Skeletal muscle tissue (tissue), 4 donors: ENCODE results near the gene ADGB. TPM values are rescaled to one million over a fixed set of nuclear protein-coding genes. Genes with fewer than 3 reads are reported as not detected.

ENCODE experiments used
- H3K27ac ChIP-seq: one replicate; pipeline ENCODE4 v1.7.0; 2013; ENCODE audit warnings: mild to moderate bottlenecking, low read depth, low read length, inconsistent platforms
- H3K27me3 ChIP-seq, 3 donors: one replicate each; pipeline ENCODE4 v1.7.0; 2013; ENCODE audit warnings: low read length in 3 of 3; ENCODE audit not compliant: control insufficient read depth in 3 of 3, insufficient read depth in 3 of 3
- H3K36me3 ChIP-seq, 3 donors: one replicate each; pipeline ENCODE4 v1.7.0; 2013; ENCODE audit warnings: low read length in 3 of 3; ENCODE audit not compliant: control insufficient read depth in 3 of 3, insufficient read depth in 3 of 3
- H3K4me1 ChIP-seq, 3 donors: one replicate each; pipeline ENCODE4 v1.7.0; 2013; ENCODE audit warnings: low read length in 3 of 3, mild to moderate bottlenecking in 3 of 3; ENCODE audit not compliant: control insufficient read depth in 3 of 3, insufficient read depth in 3 of 3
- H3K4me3 ChIP-seq, 3 donors: one replicate each; pipeline ENCODE4 v1.7.0; 2013; ENCODE audit warnings: low read length in 3 of 3
- H3K9ac ChIP-seq, 3 donors: one replicate each; pipeline ENCODE4 v1.7.0; 2013; ENCODE audit warnings: low read length in 3 of 3, mild to moderate bottlenecking in 3 of 3, moderate library complexity in 2 of 3, low read depth in 1 of 3
- H3K9me3 ChIP-seq, 3 donors: one replicate each; pipeline ENCODE4 v1.7.0; 2013; ENCODE audit warnings: low read length in 3 of 3; ENCODE audit not compliant: control insufficient read depth in 3 of 3
- total RNA-seq: library from RNA; depleted of rRNA; stranded (reverse); fragments of >200 nt; gene quantifications from one replicate; pipeline ENCODE4 v1.2.3, GENCODE V29; 2014
- donor health status: Osteomylitis.

Gene ADGB
- total RNA-seq, 1 donor from 2014 or later, result not detected

DNA sequence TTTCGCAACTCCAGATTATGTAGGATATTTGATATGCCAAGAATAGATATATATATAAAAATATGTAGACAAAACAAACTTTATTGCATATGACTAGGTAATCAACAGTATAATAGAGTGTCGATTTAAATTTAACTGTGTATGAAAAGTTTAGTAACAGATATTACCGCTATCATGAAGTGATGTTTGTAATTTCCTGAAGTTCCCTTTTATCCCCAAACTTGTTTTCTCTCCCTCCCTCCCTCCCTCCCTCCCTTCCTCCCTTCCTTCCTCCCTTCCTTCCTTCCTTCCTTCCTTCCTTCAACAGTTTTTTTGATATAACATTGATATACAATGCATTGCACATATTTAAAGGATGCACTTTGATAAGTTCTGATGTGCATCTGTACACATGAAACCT, 15.2 kb downstream of the ADGB start:
- Histone ChIP-seq H3K9me3 (peaks cover 0 to 2% (median 0%) of the 10 kb centered on the region in 3 donors), H3K27me3 (no peaks in the 10 kb centered on the region), H3K36me3 (no peaks in the 10 kb centered on the region), H3K27ac (no peak overlapping the region), H3K9ac (no peak overlapping the region), H3K4me3 (no peak overlapping the region), H3K4me1 (no peaks in the 10 kb centered on the region)

DNA sequence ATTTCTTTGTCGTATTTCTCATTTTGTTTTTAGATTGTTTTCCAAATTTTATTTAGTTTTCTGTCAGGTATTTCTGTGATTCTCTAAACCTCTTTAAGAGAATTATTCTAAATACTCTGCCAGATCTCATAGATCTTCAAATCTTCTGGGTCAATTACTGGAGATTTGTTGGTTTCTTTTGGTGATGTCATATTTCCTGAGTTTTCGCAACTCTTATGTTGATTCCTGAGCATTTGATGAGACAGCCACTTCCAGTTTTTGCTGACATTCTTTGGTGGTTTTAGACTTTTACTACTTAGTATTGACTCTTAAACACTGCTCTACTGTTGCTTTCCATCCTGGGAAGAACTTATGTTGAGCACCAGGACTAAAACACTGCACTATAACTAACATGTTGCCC, 21.9 kb downstream of the ADGB start:
- H3K4me3 ChIP-seq, result no peak overlapping the region
- H3K27me3 ChIP-seq, result no peaks in the 10 kb centered on the region
- no peaks in the 10 kb centered on the region for H3K36me3 ChIP-seq
- no peaks in the 10 kb centered on the region for H3K4me1 ChIP-seq
- no peaks in the 10 kb centered on the region for H3K9me3 ChIP-seq
- no peak overlapping the region for H3K27ac ChIP-seq
- no peak overlapping the region for H3K9ac ChIP-seq

DNA sequence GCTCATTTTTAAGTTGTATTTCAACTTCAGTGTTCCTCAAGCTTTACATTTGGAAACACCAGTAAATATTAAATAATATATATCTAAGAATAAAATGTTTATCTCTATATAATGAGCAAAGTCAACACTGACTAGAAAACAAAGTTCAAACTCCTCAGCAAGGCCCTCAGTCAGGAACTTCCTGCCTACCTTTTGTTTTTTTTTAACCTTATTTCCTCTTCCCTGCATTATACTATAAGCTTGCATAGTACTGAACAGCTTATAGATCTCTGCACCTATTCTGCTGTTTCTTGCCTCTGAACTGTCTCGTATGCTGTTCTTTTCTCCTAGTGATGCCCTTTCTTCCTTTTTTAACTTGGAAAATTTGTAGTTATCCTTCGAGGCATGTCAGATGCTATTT, 29.6 kb downstream of the ADGB start:
- Histone ChIP-seq H3K4me3 (no peak overlapping the region), H3K9ac (no peak overlapping the region), H3K9me3 (no peaks in the 10 kb centered on the region), H3K27ac (no peak overlapping the region), H3K27me3 (peaks cover 0 to 2% (median 0%) of the 10 kb centered on the region in 3 donors), H3K36me3 (no peaks in the 10 kb centered on the region), H3K4me1 (no peaks in the 10 kb centered on the region)

DNA sequence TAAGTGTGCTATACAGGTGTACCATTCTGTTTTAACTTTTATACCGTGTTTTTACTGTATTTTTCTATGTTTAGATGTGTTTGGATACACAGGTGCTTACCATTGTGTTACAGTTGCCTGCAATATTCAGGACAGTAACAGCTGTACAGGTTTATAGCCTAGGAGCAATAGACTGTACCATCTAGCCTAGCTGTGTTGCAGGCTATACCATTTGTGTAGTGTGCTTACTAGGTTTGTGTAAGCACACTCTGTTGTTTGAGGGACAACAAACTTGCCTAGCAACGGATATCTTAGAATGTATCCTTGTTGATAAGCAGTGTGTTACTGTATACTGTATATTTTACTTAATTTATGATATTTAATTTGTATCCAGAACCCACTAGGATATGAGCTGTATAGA, 35.2 kb downstream of the ADGB start:
- no peaks in the 10 kb centered on the region for H3K27me3 ChIP-seq
- no peaks in the 10 kb centered on the region for H3K36me3 ChIP-seq
- no peaks in the 10 kb centered on the region for H3K4me1 ChIP-seq
- no peak overlapping the region for H3K4me3 ChIP-seq
- H3K9ac ChIP-seq, result no peak overlapping the region
- no peak overlapping the region for H3K27ac ChIP-seq
- H3K9me3 ChIP-seq, result no peaks in the 10 kb centered on the region

DNA sequence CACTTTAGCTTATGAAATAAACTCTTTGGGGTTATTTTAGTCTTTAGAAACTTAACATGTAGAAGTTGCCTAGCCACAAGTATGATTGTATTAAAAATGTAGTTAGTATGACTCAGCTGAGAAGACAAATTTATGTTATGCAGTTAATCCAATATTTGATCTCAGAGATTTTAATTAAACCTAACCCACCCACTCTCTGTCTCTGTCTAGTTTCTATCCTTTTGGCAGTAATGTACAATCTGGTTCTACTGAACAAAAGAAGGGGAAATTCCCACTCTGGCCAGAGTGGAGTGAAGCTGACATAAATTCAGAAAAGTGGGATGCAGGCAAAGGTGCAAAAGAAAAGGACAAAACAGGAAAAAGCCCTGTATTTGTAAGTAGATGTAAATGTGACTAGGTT, 36.4 kb downstream of the ADGB start:
- Histone ChIP-seq H3K27me3 (no peaks in the 10 kb centered on the region), H3K27ac (no peak overlapping the region), H3K9ac (no peak overlapping the region), H3K36me3 (no peaks in the 10 kb centered on the region), H3K4me1 (no peaks in the 10 kb centered on the region), H3K4me3 (no peak overlapping the region), H3K9me3 (no peaks in the 10 kb centered on the region)

DNA sequence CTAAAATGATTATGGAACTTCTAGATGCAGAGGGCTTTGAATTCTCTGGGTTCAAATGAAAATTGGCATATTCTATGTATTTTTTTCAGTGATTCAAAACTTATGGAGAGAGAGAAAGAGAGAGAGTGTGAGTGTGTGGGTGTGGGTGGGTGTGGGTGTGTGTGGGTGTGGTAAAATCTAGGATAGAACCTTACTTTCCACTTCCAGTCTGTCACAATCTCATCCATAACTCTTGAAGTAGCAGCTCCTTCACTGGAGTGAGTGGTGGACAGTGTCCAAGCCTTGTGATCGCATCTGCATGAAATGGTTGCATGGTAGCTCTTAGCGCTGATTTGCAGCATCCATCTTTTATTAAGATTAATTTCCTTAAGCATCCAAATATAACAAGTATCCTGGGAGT, 37.7 kb downstream of the ADGB start:
- Histone ChIP-seq H3K9ac (no peak overlapping the region), H3K27ac (no peak overlapping the region), H3K27me3 (no peaks in the 10 kb centered on the region), H3K4me3 (no peak overlapping the region), H3K9me3 (no peaks in the 10 kb centered on the region), H3K36me3 (no peaks in the 10 kb centered on the region), H3K4me1 (no peaks in the 10 kb centered on the region)

DNA sequence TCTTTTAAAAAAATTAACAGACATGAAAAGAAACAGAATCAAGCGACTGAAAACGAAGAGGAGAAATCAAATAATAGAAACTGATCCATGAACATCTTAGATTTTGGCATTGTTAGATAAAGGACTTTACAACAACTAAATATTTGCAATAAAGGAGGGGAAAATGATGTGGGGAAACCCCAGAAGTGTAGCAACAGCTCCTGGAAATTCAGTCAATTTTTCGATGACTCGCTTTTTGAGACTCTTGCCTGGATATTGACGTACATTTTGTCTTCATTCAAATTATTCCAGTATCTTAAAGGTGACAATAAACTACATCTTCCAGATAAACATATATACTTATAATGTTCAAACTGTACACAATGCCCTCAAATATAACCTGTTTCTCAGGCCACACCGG, 44.1 kb downstream of the ADGB start:
- no peak overlapping the region for H3K9ac ChIP-seq
- H3K27ac ChIP-seq, result no peak overlapping the region
- H3K27me3 ChIP-seq, result no peaks in the 10 kb centered on the region
- H3K9me3 ChIP-seq, result no peaks in the 10 kb centered on the region
- no peaks in the 10 kb centered on the region for H3K36me3 ChIP-seq
- no peaks in the 10 kb centered on the region for H3K4me1 ChIP-seq
- H3K4me3 ChIP-seq, result no peak overlapping the region

DNA sequence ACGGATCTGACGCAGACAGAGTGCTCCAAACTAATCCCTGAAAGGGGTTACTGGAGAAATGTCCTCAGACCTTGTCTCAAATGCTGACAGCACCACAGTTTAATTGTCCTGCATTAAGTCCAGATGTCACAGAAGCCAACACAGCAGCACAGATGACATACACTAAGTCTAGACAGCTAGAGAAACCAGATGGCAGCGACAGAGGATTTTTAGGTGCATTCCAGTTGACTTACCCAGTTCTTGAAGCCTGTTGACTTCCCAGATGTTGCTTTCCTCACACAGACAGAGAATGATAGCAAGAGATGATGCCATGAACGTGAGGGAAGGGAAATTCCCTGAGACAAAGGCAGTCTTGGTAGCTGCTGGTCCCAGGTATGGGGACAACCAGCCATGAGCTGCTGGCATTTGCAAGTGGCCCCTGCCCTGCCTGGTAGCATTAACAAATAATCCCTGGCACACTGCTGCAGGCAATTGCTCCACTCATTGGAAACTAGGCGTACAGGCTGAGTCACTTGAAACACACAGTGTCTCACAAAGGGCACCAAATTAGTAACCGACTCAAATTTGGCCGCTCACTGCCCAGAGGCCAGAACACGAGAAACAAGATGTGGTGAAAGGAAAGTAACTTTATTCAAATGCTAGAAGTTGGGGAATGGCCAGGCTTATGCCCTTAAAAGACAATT, 52.2 kb downstream of the ADGB start:
- Histone ChIP-seq H3K4me1 (no peaks in the 10 kb centered on the region), H3K27ac (no peak overlapping the region), H3K9me3 (no peaks in the 10 kb centered on the region), H3K4me3 (no peak overlapping the region), H3K9ac (no peak overlapping the region), H3K27me3 (no peaks in the 10 kb centered on the region), H3K36me3 (no peaks in the 10 kb centered on the region)

DNA sequence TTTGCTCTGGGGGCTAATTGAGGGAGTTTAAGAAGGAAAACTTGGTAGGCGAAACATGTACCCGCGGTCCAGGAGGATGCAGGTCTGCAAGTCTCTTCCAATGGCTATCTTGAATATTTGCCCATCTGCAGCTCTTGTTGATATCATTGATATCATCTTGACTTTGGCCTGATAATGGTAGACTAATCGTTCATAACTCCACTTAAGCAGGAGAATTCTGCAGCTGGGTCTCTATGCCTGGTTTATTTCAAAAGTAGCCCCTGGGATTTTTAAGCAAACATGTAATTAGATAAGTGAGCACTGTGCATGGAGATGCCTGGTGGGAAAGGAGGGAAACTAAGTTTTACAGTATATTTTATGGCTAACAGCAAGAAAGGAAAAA, 52.7 kb downstream of the ADGB start:
- no peaks in the 10 kb centered on the region for H3K27me3 ChIP-seq
- H3K36me3 ChIP-seq, result no peaks in the 10 kb centered on the region
- H3K9me3 ChIP-seq, result no peaks in the 10 kb centered on the region
- no peaks in the 10 kb centered on the region for H3K4me1 ChIP-seq
- H3K27ac ChIP-seq, result no peak overlapping the region
- H3K4me3 ChIP-seq, result no peak overlapping the region
- no peak overlapping the region for H3K9ac ChIP-seq

DNA sequence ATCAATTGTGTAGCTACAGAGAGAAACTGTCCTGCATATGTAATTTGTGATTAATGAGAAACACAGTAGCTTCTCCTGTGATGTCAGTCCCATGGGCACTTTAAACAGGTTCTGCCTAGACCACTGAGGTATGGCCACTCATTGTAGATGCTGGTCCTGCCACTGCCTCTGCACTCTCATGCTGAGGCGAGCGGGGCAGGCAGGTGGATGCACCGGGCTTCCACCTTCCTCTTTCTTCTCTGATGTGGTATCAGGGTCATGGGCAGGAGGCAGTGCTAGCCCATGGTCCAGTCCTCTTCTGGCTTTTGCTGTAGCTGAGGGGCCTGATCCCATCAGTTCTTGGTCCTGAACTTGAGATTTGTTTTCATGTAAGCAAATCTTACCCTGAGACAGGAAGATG, 58.7 kb downstream of the ADGB start:
- no peak overlapping the region for H3K27ac ChIP-seq
- no peak overlapping the region for H3K9ac ChIP-seq
- no peaks in the 10 kb centered on the region for H3K9me3 ChIP-seq
- no peak overlapping the region for H3K4me3 ChIP-seq
- no peaks in the 10 kb centered on the region for H3K27me3 ChIP-seq
- H3K4me1 ChIP-seq, result no peaks in the 10 kb centered on the region
- no peaks in the 10 kb centered on the region for H3K36me3 ChIP-seq
